ENCODE data around the gene ZNF280A. TPM values are rescaled to one million over a fixed set of nuclear protein-coding genes. Genes with fewer than 3 reads are reported as not detected.
"Not testable (repeated sequence)": the region's sequence is repeated elsewhere in the genome, so short reads cannot be mapped to it uniquely, and the experiment has no call there.

The ZNF280A gene
- total RNA-seq, 3 donors from 2014 or later (not counting 1 experiment from before 2014, with no cell fraction given), result not detected

DNA sequence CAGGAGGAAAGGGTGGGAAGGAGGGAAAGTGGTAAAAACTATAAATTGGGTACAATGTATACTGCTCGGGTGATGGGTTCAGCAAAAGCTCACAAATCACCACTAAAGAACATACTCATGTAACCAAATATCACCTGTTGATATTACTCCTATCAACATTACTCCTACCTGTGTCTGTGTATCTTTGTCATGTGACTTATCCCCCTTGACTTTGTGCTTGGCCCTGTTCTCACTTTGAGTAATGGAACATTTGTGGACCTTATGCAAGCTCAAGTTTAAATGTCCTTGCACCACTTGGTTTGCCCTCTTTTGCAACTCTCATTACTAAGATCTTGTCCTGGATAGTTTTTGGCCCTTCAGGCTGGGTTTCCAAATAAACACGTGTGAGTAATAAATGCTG lies 50.5 kb downstream of the ZNF280A start:
- Histone ChIP-seq H3K27ac (ENCODE audit: low read length) (no peak overlapping the region), H3K27me3 (ENCODE audit: control insufficient read depth, insufficient read depth, low read length) (peaks cover 4% of the 10 kb centered on the region), H3K36me3 (ENCODE audit: control insufficient read depth, insufficient read depth, low read length) (no peaks in the 10 kb centered on the region), H3K9me3 (ENCODE audit: control insufficient read depth, insufficient read depth, low read length) (peaks cover 10% of the 10 kb centered on the region), H3K4me3 (ENCODE audit: low read length) (no peak overlapping the region), H3K4me1 (ENCODE audit: control insufficient read depth, insufficient read depth, low read length) (no peaks in the 10 kb centered on the region)
- H3K36me3 Mint-ChIP-seq, result peaks cover 13% of the 10 kb centered on the region
- 100% methylated on average over 1 of the region's 2 CpGs for WGBS (ENCODE audit: insufficient coverage)
- no peaks in the 10 kb centered on the region for H3K4me1 Mint-ChIP-seq
- no peak overlapping the region for H3K4me3 Mint-ChIP-seq
- TF ChIP-seq, protein P1, sequence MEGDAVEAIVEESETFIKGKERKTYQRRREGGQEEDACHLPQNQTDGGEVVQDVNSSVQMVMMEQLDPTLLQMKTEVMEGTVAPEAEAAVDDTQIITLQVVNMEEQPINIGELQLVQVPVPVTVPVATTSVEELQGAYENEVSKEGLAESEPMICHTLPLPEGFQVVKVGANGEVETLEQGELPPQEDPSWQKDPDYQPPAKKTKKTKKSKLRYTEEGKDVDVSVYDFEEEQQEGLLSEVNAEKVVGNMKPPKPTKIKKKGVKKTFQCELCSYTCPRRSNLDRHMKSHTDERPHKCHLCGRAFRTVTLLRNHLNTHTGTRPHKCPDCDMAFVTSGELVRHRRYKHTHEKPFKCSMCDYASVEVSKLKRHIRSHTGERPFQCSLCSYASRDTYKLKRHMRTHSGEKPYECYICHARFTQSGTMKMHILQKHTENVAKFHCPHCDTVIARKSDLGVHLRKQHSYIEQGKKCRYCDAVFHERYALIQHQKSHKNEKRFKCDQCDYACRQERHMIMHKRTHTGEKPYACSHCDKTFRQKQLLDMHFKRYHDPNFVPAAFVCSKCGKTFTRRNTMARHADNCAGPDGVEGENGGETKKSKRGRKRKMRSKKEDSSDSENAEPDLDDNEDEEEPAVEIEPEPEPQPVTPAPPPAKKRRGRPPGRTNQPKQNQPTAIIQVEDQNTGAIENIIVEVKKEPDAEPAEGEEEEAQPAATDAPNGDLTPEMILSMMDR (IDR thresholded peaks at IDR 0.05), result no peak
- intact Hi-C loops (cut with micrococcal nuclease), result loop anchor here (10.0 kb wide), 1 partner anchor 485 kb away; no protein-coding TSS in a partner anchor
- no peak for DNase-seq
- no peak for ATAC-seq
- peaks cover 2 to 9% of the 10 kb centered on the region in 2 donors for H3K9me3 Mint-ChIP-seq
- no peak overlapping the region for H3K27ac Mint-ChIP-seq
- H3K27me3 Mint-ChIP-seq (ENCODE audit: low read depth in 2 of 2), result peaks cover 16 to 19% of the 10 kb centered on the region in 2 donors

DNA sequence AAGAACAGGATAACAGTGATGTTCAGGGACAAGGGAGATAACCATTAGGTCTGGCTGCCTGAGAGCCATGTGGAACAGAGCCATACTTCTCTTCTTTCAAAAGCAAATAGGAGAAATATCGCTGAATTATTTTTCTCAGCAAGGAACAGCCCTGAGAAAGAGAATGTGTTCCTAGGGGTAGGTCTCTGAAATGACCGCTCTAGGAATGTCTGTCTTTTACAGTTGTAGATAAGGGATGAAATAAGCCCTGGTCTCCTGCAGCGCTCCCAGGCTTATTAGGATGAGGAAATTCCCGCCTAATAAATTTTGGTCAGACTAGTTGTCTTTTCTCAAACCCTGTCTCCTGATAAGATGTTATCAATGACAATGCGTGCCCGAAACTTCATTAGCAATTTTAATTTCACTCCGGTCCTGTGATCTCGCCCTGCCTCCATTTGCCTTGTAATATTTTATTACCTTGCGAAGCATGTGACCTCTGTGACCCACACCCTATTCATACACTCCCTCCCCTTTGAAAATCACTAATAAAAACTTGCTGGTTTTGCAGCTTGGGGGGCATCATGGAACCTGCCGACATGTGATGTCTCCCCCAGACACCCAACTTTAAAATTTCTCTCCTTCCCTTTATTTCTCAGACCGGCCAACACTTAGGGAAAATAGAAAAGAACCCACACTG lies 51.1 kb downstream of the ZNF280A start:
- H3K4me1 ChIP-seq (ENCODE audit: control insufficient read depth, insufficient read depth, low read length); H3K27ac Mint-ChIP-seq; H3K4me3 ChIP-seq (ENCODE audit: low read length); H3K4me3 Mint-ChIP-seq; ATAC-seq; H3K36me3 ChIP-seq (ENCODE audit: control insufficient read depth, insufficient read depth, low read length); H3K4me1 Mint-ChIP-seq; H3K27ac ChIP-seq (ENCODE audit: low read length); H3K9me3 Mint-ChIP-seq; H3K27me3 ChIP-seq (ENCODE audit: control insufficient read depth, insufficient read depth, low read length); H3K9me3 ChIP-seq (ENCODE audit: control insufficient read depth, insufficient read depth, low read length); DNase-seq: not testable (repeated sequence)
- intact Hi-C loops (cut with micrococcal nuclease), result loop anchor here (10.0 kb wide), 1 partner anchor 486 kb away; no protein-coding TSS in a partner anchor
- Mint-ChIP-seq H3K36me3 (peaks cover 13% of the 10 kb centered on the region), H3K27me3 (ENCODE audit: low read depth in 2 of 2) (peaks cover 21 to 25% of the 10 kb centered on the region in 2 donors)
- WGBS (ENCODE audit: insufficient coverage), result 94% methylated on average over 11 of the region's 11 CpGs

DNA sequence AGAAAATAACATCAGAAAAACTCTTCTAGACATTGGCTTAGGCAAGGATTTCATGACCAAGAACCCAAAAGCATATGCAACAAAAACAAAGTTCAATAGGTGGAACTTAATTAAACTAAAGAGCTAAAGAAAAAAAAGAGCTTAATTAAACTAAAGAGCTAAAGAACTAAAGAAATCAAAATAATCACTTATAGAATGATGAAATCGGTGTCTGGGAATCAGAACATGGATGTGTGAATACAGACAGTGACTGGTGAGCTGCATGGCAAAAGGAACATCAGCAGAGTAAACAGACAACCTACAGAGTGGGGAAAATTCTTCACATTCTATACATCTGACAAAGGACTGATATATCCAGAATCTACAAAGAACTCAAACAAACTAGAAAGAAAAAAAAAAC lies 53.0 kb downstream of the ZNF280A start:
- Histone ChIP-seq H3K4me1 (ENCODE audit: control insufficient read depth, insufficient read depth, low read length) (no peaks in the 10 kb centered on the region), H3K9me3 (ENCODE audit: control insufficient read depth, insufficient read depth, low read length) (peaks cover 10% of the 10 kb centered on the region), H3K36me3 (ENCODE audit: control insufficient read depth, insufficient read depth, low read length) (no peaks in the 10 kb centered on the region), H3K27me3 (ENCODE audit: control insufficient read depth, insufficient read depth, low read length) (peaks cover 11% of the 10 kb centered on the region), H3K4me3 (ENCODE audit: low read length) (no peak overlapping the region), H3K27ac (ENCODE audit: low read length) (no peak overlapping the region)
- WGBS (ENCODE audit: insufficient coverage), result no CpG with 5 or more reads among the region's 1 CpG
- H3K9me3 Mint-ChIP-seq, result peaks cover 2 to 9% of the 10 kb centered on the region in 2 donors
- TF ChIP-seq, protein P1 (IDR thresholded peaks at IDR 0.05), result no peak
- no peak overlapping the region for H3K4me3 Mint-ChIP-seq
- no peak overlapping the region for H3K27ac Mint-ChIP-seq
- no peak for DNase-seq
- intact Hi-C loops (cut with micrococcal nuclease), result loop anchor here (10.0 kb wide), 1 partner anchor 488 kb away; no protein-coding TSS in a partner anchor
- ATAC-seq, result no peak
- H3K36me3 Mint-ChIP-seq, result peaks cover 13% of the 10 kb centered on the region
- H3K4me1 Mint-ChIP-seq, result peaks cover 4 to 5% of the 10 kb centered on the region in 2 donors
- peaks cover 33 to 43% of the 10 kb centered on the region in 2 donors for H3K27me3 Mint-ChIP-seq (ENCODE audit: low read depth in 2 of 2)

DNA sequence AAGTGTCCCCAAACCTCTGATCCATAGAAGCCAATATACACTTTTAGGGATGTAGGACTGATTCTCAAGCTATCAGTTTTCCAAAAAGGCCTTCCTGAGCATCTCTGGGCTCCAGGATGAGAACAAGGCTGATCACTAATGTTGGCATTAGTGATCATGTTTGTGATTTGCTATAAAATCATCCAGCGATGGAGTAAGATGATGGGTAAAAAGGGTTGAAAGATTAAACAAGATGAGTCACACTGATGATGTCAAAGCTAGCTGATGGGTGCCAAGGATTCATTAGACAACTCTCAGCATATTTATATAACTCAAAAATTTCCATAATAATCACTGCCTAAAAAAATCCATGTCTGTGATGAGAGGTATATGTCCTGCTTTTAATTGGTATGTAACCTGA lies 54.3 kb downstream of the ZNF280A start:
- Mint-ChIP-seq H3K36me3 (peaks cover 13% of the 10 kb centered on the region), H3K27me3 (ENCODE audit: low read depth in 2 of 2) (peaks cover 28 to 56% of the 10 kb centered on the region in 2 donors), H3K4me1 (peaks cover 4 to 5% of the 10 kb centered on the region in 2 donors), H3K9me3 (peaks cover 2 to 9% of the 10 kb centered on the region in 2 donors), H3K27ac (no peak overlapping the region), H3K4me3 (no peak overlapping the region)
- Histone ChIP-seq H3K27me3 (ENCODE audit: control insufficient read depth, insufficient read depth, low read length) (peaks cover 11% of the 10 kb centered on the region), H3K27ac (ENCODE audit: low read length) (no peak overlapping the region), H3K4me3 (ENCODE audit: low read length) (no peak overlapping the region), H3K4me1 (ENCODE audit: control insufficient read depth, insufficient read depth, low read length) (no peaks in the 10 kb centered on the region), H3K9me3 (ENCODE audit: control insufficient read depth, insufficient read depth, low read length) (peaks cover 10% of the 10 kb centered on the region), H3K36me3 (ENCODE audit: control insufficient read depth, insufficient read depth, low read length) (no peaks in the 10 kb centered on the region)
- 100% methylated on average over 1 of the region's 1 CpG for WGBS (ENCODE audit: insufficient coverage)
- intact Hi-C loops (cut with micrococcal nuclease), result loop anchor here (10.0 kb wide), 1 partner anchor 489 kb away; no protein-coding TSS in a partner anchor
- TF ChIP-seq, protein P1 (IDR thresholded peaks at IDR 0.05), result no peak
- ATAC-seq (no peak), DNase-seq (no peak)
